ENCODE measurements around the gene AGPAT1. TPM values are rescaled to one million over a fixed set of nuclear protein-coding genes. Genes with fewer than 3 reads are reported as not detected.

The AGPAT1 gene
- total RNA-seq, 1 donor = 19.2 TPM

GRCh38 chr6:32216285-32216684, 40.4 kb upstream of the AGPAT1 start:
- Histone ChIP-seq H3K36me3 (ENCODE audit: insufficient read depth, low read length) (no peaks in the 10 kb centered on the region), H3K27me3 (ENCODE audit: insufficient read depth, low read length) (peaks cover 10% of the 10 kb centered on the region), H3K27ac (ENCODE audit: low read depth, low read length) (no peak overlapping the region), H3K4me1 (ENCODE audit: insufficient read depth, low read length) (no peaks in the 10 kb centered on the region), H2AFZ (ENCODE audit: low read length) (no peak overlapping the region), H4K20me1 (ENCODE audit: insufficient read depth, low read length) (no peaks in the 10 kb centered on the region), H3K4me2 (ENCODE audit: insufficient read depth, low read length) (no peak overlapping the region), H3K79me2 (ENCODE audit: insufficient read depth, low read length) (no peaks in the 10 kb centered on the region), H3K9me3 (ENCODE audit: low read depth, low read length) (no peaks in the 10 kb centered on the region), H3K4me3 (ENCODE audit: insufficient read depth, low read length) (no peak overlapping the region)
- TF ChIP-seq CTCF (IDR thresholded peaks at IDR 0.05; ENCODE audit: extremely low read depth, low read depth, low read length) = no peak
- DNase-seq (ENCODE audit: insufficient read length, low spot score, missing footprints) = no peak

- Histone ChIP-seq H3K4me1 (ENCODE audit: insufficient read depth, low read length) (no peaks in the 10 kb centered on the region), H3K9me3 (ENCODE audit: low read depth, low read length) (no peaks in the 10 kb centered on the region), H2AFZ (ENCODE audit: low read length) (no peak overlapping the region), H3K27me3 (ENCODE audit: insufficient read depth, low read length) (peaks cover 10% of the 10 kb centered on the region), H3K4me3 (ENCODE audit: insufficient read depth, low read length) (no peak overlapping the region), H3K4me2 (ENCODE audit: insufficient read depth, low read length) (no peak overlapping the region), H3K36me3 (ENCODE audit: insufficient read depth, low read length) (no peaks in the 10 kb centered on the region), H3K79me2 (ENCODE audit: insufficient read depth, low read length) (no peaks in the 10 kb centered on the region), H4K20me1 (ENCODE audit: insufficient read depth, low read length) (no peaks in the 10 kb centered on the region), H3K27ac (ENCODE audit: low read depth, low read length) (no peak overlapping the region)
- TF ChIP-seq CTCF (IDR thresholded peaks at IDR 0.05; ENCODE audit: extremely low read depth, low read depth, low read length) = no peak
- no peak for DNase-seq (ENCODE audit: insufficient read length, low spot score, missing footprints)
These were observed 39.7 kb upstream of the AGPAT1 start for GRCh38 chr6:32215617-32216016.

GRCh38 chr6:32214126-32214525, 38.2 kb upstream of the AGPAT1 start:
- Histone ChIP-seq H2AFZ (ENCODE audit: low read length) (no peak overlapping the region), H3K36me3 (ENCODE audit: insufficient read depth, low read length) (no peaks in the 10 kb centered on the region), H3K4me3 (ENCODE audit: insufficient read depth, low read length) (no peak overlapping the region), H3K79me2 (ENCODE audit: insufficient read depth, low read length) (no peaks in the 10 kb centered on the region), H3K27me3 (ENCODE audit: insufficient read depth, low read length) (peaks cover 11% of the 10 kb centered on the region), H3K4me1 (ENCODE audit: insufficient read depth, low read length) (no peaks in the 10 kb centered on the region), H3K27ac (ENCODE audit: low read depth, low read length) (no peak overlapping the region), H3K9me3 (ENCODE audit: low read depth, low read length) (no peaks in the 10 kb centered on the region), H3K4me2 (ENCODE audit: insufficient read depth, low read length) (no peak overlapping the region), H4K20me1 (ENCODE audit: insufficient read depth, low read length) (no peaks in the 10 kb centered on the region)
- TF ChIP-seq CTCF (IDR thresholded peaks at IDR 0.05; ENCODE audit: extremely low read depth, low read depth, low read length) = no peak
- DNase-seq (ENCODE audit: insufficient read length, low spot score, missing footprints) = no peak

- Histone ChIP-seq H4K20me1 (ENCODE audit: insufficient read depth, low read length) (no peaks in the 10 kb centered on the region), H2AFZ (ENCODE audit: low read length) (no peak overlapping the region), H3K27me3 (ENCODE audit: insufficient read depth, low read length) (peaks cover 11% of the 10 kb centered on the region), H3K4me3 (ENCODE audit: insufficient read depth, low read length) (no peak overlapping the region), H3K79me2 (ENCODE audit: insufficient read depth, low read length) (no peaks in the 10 kb centered on the region), H3K36me3 (ENCODE audit: insufficient read depth, low read length) (no peaks in the 10 kb centered on the region), H3K4me1 (ENCODE audit: insufficient read depth, low read length) (no peaks in the 10 kb centered on the region), H3K27ac (ENCODE audit: low read depth, low read length) (no peak overlapping the region), H3K9me3 (ENCODE audit: low read depth, low read length) (no peaks in the 10 kb centered on the region), H3K4me2 (ENCODE audit: insufficient read depth, low read length) (no peak overlapping the region)
- no peak for TF ChIP-seq CTCF (IDR thresholded peaks at IDR 0.05; ENCODE audit: extremely low read depth, low read depth, low read length)
- DNase-seq (ENCODE audit: insufficient read length, low spot score, missing footprints) = peak; percentile 32
These were observed 37.8 kb upstream of the AGPAT1 start for GRCh38 chr6:32213649-32214048.

Measured in osteoblast (primary cell).